CD8-positive, alpha-beta memory T cell (primary cell): ENCODE results near the gene DPF3. TPM values are rescaled to one million over a fixed set of nuclear protein-coding genes. Genes with fewer than 3 reads are reported as not detected.

Experiments used
- CTCF ChIA-PET: fragments of 350-600 bp; sonication (Branson Sonifier 250); formaldehyde crosslinking; loops from one replicate; lab custom pipeline; 2021; ENCODE audit warnings: antibody characterized with exemption; lab: Charles Lee
- POLR2A ChIA-PET: fragments of 350-600 bp; sonication (Branson Sonifier 250); formaldehyde crosslinking; loops from one replicate; lab custom pipeline; 2021; ENCODE audit warnings: antibody characterized with exemption; lab: Charles Lee
- DNase-seq, 5 donors: peaks; one replicate each; pipeline versions ENCODE4 v3.0.0 to v3.0.0-alpha.2; 2020 to 2022; ENCODE audit warnings: mixed read lengths in 1 of 5
- H3K27ac ChIP-seq: one replicate; pipeline ENCODE4 v1.7.0; 2013; ENCODE audit warnings: low read depth, mild to moderate bottlenecking, low read length, moderate library complexity
- H3K27me3 ChIP-seq: 2 replicates; pipeline ENCODE4 v1.7.0; 2013; ENCODE audit warnings: low read length, mild to moderate bottlenecking; ENCODE audit not compliant: insufficient read depth, poor library complexity, severe bottlenecking
- H3K36me3 ChIP-seq: 2 replicates; pipeline ENCODE4 v1.7.0; 2013; ENCODE audit warnings: mild to moderate bottlenecking, low read length, moderate library complexity; ENCODE audit not compliant: insufficient read depth
- H3K4me1 ChIP-seq: 2 replicates; pipeline ENCODE4 v1.7.0; 2013; ENCODE audit warnings: mild to moderate bottlenecking, low read length, moderate library complexity; ENCODE audit not compliant: insufficient read depth
- H3K4me3 ChIP-seq: 2 replicates; pipeline ENCODE4 v1.7.0; 2013; ENCODE audit warnings: mild to moderate bottlenecking, low read length
- H3K9me3 ChIP-seq: 2 replicates; pipeline ENCODE4 v1.7.0; 2013; ENCODE audit warnings: mild to moderate bottlenecking, low read length
- H3K27ac Mint-ChIP-seq, 8 donors: one replicate each; pipeline ENCODE4 v1.8.0; 2020 to 2021; ENCODE audit warnings: mixed read lengths in 8 of 8, mild to moderate bottlenecking in 6 of 8, inconsistent platforms in 3 of 8, moderate library complexity in 3 of 8
- H3K27me3 Mint-ChIP-seq, 2 donors: one replicate each; pipeline ENCODE4 v1.8.0; 2020 to 2021; ENCODE audit warnings: mixed read lengths in 2 of 2, mild to moderate bottlenecking in 1 of 2, moderate library complexity in 1 of 2
- H3K36me3 Mint-ChIP-seq, 3 donors: one replicate each; pipeline ENCODE4 v1.8.0; 2020 to 2021; ENCODE audit warnings: mixed read lengths in 3 of 3, inconsistent platforms in 1 of 3, mild to moderate bottlenecking in 1 of 3
- H3K4me1 Mint-ChIP-seq, 3 donors: one replicate each; pipeline ENCODE4 v1.8.0; 2020 to 2021; ENCODE audit warnings: mixed read lengths in 3 of 3, inconsistent platforms in 1 of 3, mild to moderate bottlenecking in 1 of 3
- H3K4me3 Mint-ChIP-seq, 7 donors: one replicate each; pipeline ENCODE4 v1.8.0; 2020 to 2021; ENCODE audit warnings: mixed read lengths in 7 of 7, mild to moderate bottlenecking in 6 of 7, moderate library complexity in 4 of 7, inconsistent platforms in 2 of 7
- H3K9me3 Mint-ChIP-seq, 5 donors: one replicate each; pipeline ENCODE4 v1.8.0; 2020 to 2022; ENCODE audit warnings: mixed read lengths in 5 of 5, mild to moderate bottlenecking in 3 of 5, moderate library complexity in 2 of 5, inconsistent platforms in 1 of 5
- polyA plus RNA-seq: library from polyadenylated mRNA; unstranded; fragments of 300-500 nt; fragmentation: Illumina TruSeq; gene quantifications from one replicate; pipeline ENCODE4 v1.2.3, GENCODE V29; 2021
- total RNA-seq, 2 experiments: library from RNA; stranded (reverse); gene quantifications; one replicate each; pipeline ENCODE4 v1.2.3, GENCODE V29; 2021

DPF3 gene
- total and polyA plus RNA-seq, 3 experiments from 2014 or later: 0.50 to 1.3 (median 0.62) TPM

- Mint-ChIP-seq H3K36me3 (peaks cover 0 to 2% (median 0%) of the 10 kb centered on the region in 3 donors), H3K27ac (peak overlapping the region in 2 of 8 donors; percentile 40 to 59), H3K9me3 (no peaks in the 10 kb centered on the region), H3K4me1 (peaks cover 36 to 43% (median 39%) of the 10 kb centered on the region in 3 donors), H3K27me3 (peaks cover 21 to 41% of the 10 kb centered on the region in 2 donors), H3K4me3 (no peak overlapping the region)
- H3K36me3 ChIP-seq: no peaks in the 10 kb centered on the region
- no peak for DNase-seq
- H3K9me3 ChIP-seq: no peaks in the 10 kb centered on the region
- H3K4me3 ChIP-seq: no peak overlapping the region
- CTCF ChIA-PET: interaction anchor here (1.3 kb wide), 1 partner anchor 45 kb away, joined by 3 read pairs; no protein-coding TSS in a partner anchor
- H3K4me1 ChIP-seq: peaks cover 27% of the 10 kb centered on the region
- H3K27ac ChIP-seq: no peak overlapping the region
- H3K27me3 ChIP-seq: peaks cover 8% of the 10 kb centered on the region
- POLR2A ChIA-PET: interaction anchor here (1.1 kb wide), 1 partner anchor 297 kb away, joined by 3 read pairs; no protein-coding TSS in a partner anchor
These were observed 296.4 kb downstream of the DPF3 start for GRCh38 chr14:72597252-72598233.

- ChIA-PET POLR2A (no interaction called here), CTCF (no interaction called here)
- no peaks in the 10 kb centered on the region for H3K9me3 Mint-ChIP-seq
- peaks cover 58 to 64% (median 61%) of the 10 kb centered on the region in 3 donors for H3K4me1 Mint-ChIP-seq
- no peak overlapping the region for H3K27ac ChIP-seq
- no peaks in the 10 kb centered on the region for H3K36me3 ChIP-seq
- H3K4me1 ChIP-seq: peaks cover 40% of the 10 kb centered on the region
- peaks cover 0 to 2% (median 0%) of the 10 kb centered on the region in 3 donors for H3K36me3 Mint-ChIP-seq
- no peaks in the 10 kb centered on the region for H3K9me3 ChIP-seq
- H3K27ac Mint-ChIP-seq: peak overlapping the region in 1 of 8 donors; percentile 35
- peaks cover 23 to 42% of the 10 kb centered on the region in 2 donors for H3K27me3 Mint-ChIP-seq
- peaks cover 7% of the 10 kb centered on the region for H3K27me3 ChIP-seq
- H3K4me3 Mint-ChIP-seq: peak overlapping the region in 4 of 7 donors; percentile 56 to 76 (median 70)
- no peak for DNase-seq
- H3K4me3 ChIP-seq: no peak overlapping the region
These were observed 298.6 kb downstream of the DPF3 start for GRCh38 chr14:72595152-72595862.

GRCh38 chr14:72594099-72594901 lies 299.6 kb downstream of the DPF3 start:
- peaks cover 7% of the 10 kb centered on the region for H3K27me3 ChIP-seq
- no peak overlapping the region for H3K27ac ChIP-seq
- no peaks in the 10 kb centered on the region for H3K36me3 ChIP-seq
- Mint-ChIP-seq H3K4me1 (peaks cover 65 to 71% (median 69%) of the 10 kb centered on the region in 3 donors), H3K36me3 (peaks cover 0 to 2% (median 0%) of the 10 kb centered on the region in 3 donors), H3K9me3 (peaks cover 0 to 5% (median 4%) of the 10 kb centered on the region in 5 donors), H3K4me3 (peak overlapping the region in 6 of 7 donors; percentile 18 to 76 (median 62)), H3K27me3 (peaks cover 25 to 47% of the 10 kb centered on the region in 2 donors), H3K27ac (peak overlapping the region in 2 of 8 donors; percentile 35 to 42)
- POLR2A ChIA-PET: no interaction called here
- H3K9me3 ChIP-seq: no peaks in the 10 kb centered on the region
- peaks cover 47% of the 10 kb centered on the region for H3K4me1 ChIP-seq
- CTCF ChIA-PET: no interaction called here
- DNase-seq: peak in 4 of 5 donors; percentile 13 to 68 (median 38)
- peak overlapping the region; percentile 6 for H3K4me3 ChIP-seq

- Mint-ChIP-seq H3K9me3 (peaks cover 0 to 5% (median 4%) of the 10 kb centered on the region in 5 donors), H3K36me3 (peaks cover 0 to 2% (median 2%) of the 10 kb centered on the region in 3 donors), H3K27me3 (peaks cover 16 to 44% of the 10 kb centered on the region in 2 donors), H3K4me3 (no peak overlapping the region), H3K27ac (no peak overlapping the region), H3K4me1 (peaks cover 61 to 69% (median 67%) of the 10 kb centered on the region in 3 donors)
- no peak for DNase-seq
- no peaks in the 10 kb centered on the region for H3K36me3 ChIP-seq
- H3K9me3 ChIP-seq: no peaks in the 10 kb centered on the region
- peaks cover 47% of the 10 kb centered on the region for H3K4me1 ChIP-seq
- no peak overlapping the region for H3K4me3 ChIP-seq
- ChIA-PET POLR2A (no interaction called here), CTCF (no interaction called here)
- H3K27ac ChIP-seq: no peak overlapping the region
- H3K27me3 ChIP-seq: peaks cover 6% of the 10 kb centered on the region
These were observed 302.5 kb downstream of the DPF3 start for GRCh38 chr14:72591391-72591790.

GRCh38 chr14:72590577-72590976 lies 303.3 kb downstream of the DPF3 start:
- ChIA-PET CTCF (no interaction called here), POLR2A (no interaction called here)
- H3K9me3 ChIP-seq: no peaks in the 10 kb centered on the region
- H3K27ac ChIP-seq: no peak overlapping the region
- Mint-ChIP-seq H3K27ac (peak overlapping the region in 1 of 8 donors; percentile 25), H3K9me3 (peaks cover 0 to 5% (median 4%) of the 10 kb centered on the region in 5 donors), H3K27me3 (peaks cover 17 to 41% of the 10 kb centered on the region in 2 donors), H3K4me1 (peaks cover 55 to 61% (median 58%) of the 10 kb centered on the region in 3 donors), H3K36me3 (peaks cover 0 to 11% (median 2%) of the 10 kb centered on the region in 3 donors), H3K4me3 (peak overlapping the region; percentile 0 to 74 (median 65))
- H3K4me1 ChIP-seq: peaks cover 47% of the 10 kb centered on the region
- DNase-seq: peak in 2 of 5 donors; percentile 12 to 40
- H3K27me3 ChIP-seq: peaks cover 3% of the 10 kb centered on the region
- H3K4me3 ChIP-seq: no peak overlapping the region
- no peaks in the 10 kb centered on the region for H3K36me3 ChIP-seq

- Histone ChIP-seq H3K36me3 (no peaks in the 10 kb centered on the region), H3K4me1 (peaks cover 39% of the 10 kb centered on the region), H3K9me3 (no peaks in the 10 kb centered on the region), H3K4me3 (no peak overlapping the region), H3K27ac (no peak overlapping the region), H3K27me3 (peaks cover 3% of the 10 kb centered on the region)
- Mint-ChIP-seq H3K4me1 (peaks cover 46 to 51% (median 49%) of the 10 kb centered on the region in 3 donors), H3K4me3 (no peak overlapping the region), H3K36me3 (peaks cover 0 to 20% (median 2%) of the 10 kb centered on the region in 3 donors), H3K27me3 (peaks cover 18 to 41% of the 10 kb centered on the region in 2 donors), H3K27ac (no peak overlapping the region), H3K9me3 (peaks cover 0 to 5% (median 4%) of the 10 kb centered on the region in 5 donors)
- ChIA-PET POLR2A (no interaction called here), CTCF (no interaction called here)
- no peak for DNase-seq
These were observed 304.2 kb downstream of the DPF3 start for GRCh38 chr14:72589652-72590051.

- peaks cover 18 to 49% of the 10 kb centered on the region in 2 donors for H3K27me3 Mint-ChIP-seq
These were observed 305.4 kb downstream of the DPF3 start for GRCh38 chr14:72588521-72588920.

More at GRCh38 chr14:72588521-72588920, 305.4 kb downstream of the DPF3 start:
- Mint-ChIP-seq H3K9me3 (peaks cover 0 to 5% (median 4%) of the 10 kb centered on the region in 5 donors), H3K4me3 (no peak overlapping the region), H3K4me1 (peaks cover 36 to 40% (median 38%) of the 10 kb centered on the region in 3 donors), H3K27ac (no peak overlapping the region), H3K36me3 (peaks cover 0 to 26% (median 2%) of the 10 kb centered on the region in 3 donors)
- H3K4me3 ChIP-seq: no peak overlapping the region
- POLR2A ChIA-PET: no interaction called here
- H3K27me3 ChIP-seq: peaks cover 3% of the 10 kb centered on the region
- no peaks in the 10 kb centered on the region for H3K36me3 ChIP-seq
- DNase-seq: no peak
- no peak overlapping the region for H3K27ac ChIP-seq
- no peaks in the 10 kb centered on the region for H3K9me3 ChIP-seq
- CTCF ChIA-PET: no interaction called here
- H3K4me1 ChIP-seq: peaks cover 29% of the 10 kb centered on the region
